ENCODE data around the gene IGFBP1. TPM values are rescaled to one million over a fixed set of nuclear protein-coding genes. Genes with fewer than 3 reads are reported as not detected.

Gene IGFBP1
- total and polyA plus RNA-seq, 2 of the 13 experiments (the other 11 are each of a cell fraction or from before 2014, with no cell fraction given): 5.4 to 885 TPM

- no peak for TF ChIP-seq ZNF512B (CRISPR knock-in tag; IDR thresholded peaks at IDR 0.05; ENCODE audit: borderline replicate concordance)
- TF ChIP-seq ZNF577 (CRISPR knock-in tag; IDR thresholded peaks at IDR 0.05; ENCODE audit: borderline replicate concordance, low read depth): no peak
- peak; percentile 39; the same call in 1 of the 2 replicates for TF ChIP-seq ZNF556 (CRISPR knock-in tag; IDR thresholded peaks at IDR 0.05; ENCODE audit: borderline replicate concordance)
- TF ChIP-seq CBX5 (CRISPR knock-in tag; IDR thresholded peaks at IDR 0.05; ENCODE audit: borderline replicate concordance): peak; percentile 71; the same call in 1 of the 2 replicates
- peak; percentile 73 for TF ChIP-seq JARID2 (CRISPR knock-in tag; IDR thresholded peaks at IDR 0.05; ENCODE audit: insufficient replicate concordance)
- TF ChIP-seq ZNF264 (CRISPR knock-in tag; IDR thresholded peaks at IDR 0.05): peak; percentile 74; the same call in 1 of the 2 replicates
- TF ChIP-seq ARID5B (CRISPR knock-in tag; IDR thresholded peaks at IDR 0.05): peak; percentile 35
- TF ChIP-seq ZNF609 (CRISPR knock-in tag; IDR thresholded peaks at IDR 0.05; ENCODE audit: borderline replicate concordance): peak; percentile 41; the same call in 1 of the 2 replicates
- no peak; the same call in 1 of the 2 replicates for TF ChIP-seq JDP2 (CRISPR knock-in tag; IDR thresholded peaks at IDR 0.05; ENCODE audit: borderline replicate concordance)
- TF ChIP-seq PBX2 (CRISPR knock-in tag; IDR thresholded peaks at IDR 0.05): no peak
- no peak for TF ChIP-seq ZFP62 (CRISPR knock-in tag; IDR thresholded peaks at IDR 0.05)
- TF ChIP-seq ZNF564 (CRISPR knock-in tag; IDR thresholded peaks at IDR 0.05): peak; percentile 64; the same call in 1 of the 2 replicates
- TF ChIP-seq NR2C2 (CRISPR knock-in tag; IDR thresholded peaks at IDR 0.05; ENCODE audit: borderline replicate concordance): no peak
- no peak for TF ChIP-seq HMGA1 (CRISPR knock-in tag; conservative IDR thresholded peaks at IDR 0.05)
- TF ChIP-seq SPEN (CRISPR knock-in tag; IDR thresholded peaks at IDR 0.05; ENCODE audit: low read depth): peak; percentile 56; the same call in 1 of the 2 replicates
- peak; percentile 94 for TF ChIP-seq SALL1 (CRISPR knock-in tag; IDR thresholded peaks at IDR 0.05)
These were observed 4.2 kb downstream of the IGFBP1 start (continued) for GRCh38 chr7:45892407-45893035.

Measured in HepG2 (cell line).